GM12891 (cell line): ENCODE measurements around the gene LRRC17.
"Not testable (repeated sequence)": the region's sequence is repeated elsewhere in the genome, so short reads cannot be mapped to it uniquely, and the experiment has no call there.

Source experiments
- DNase-seq: peaks from one replicate; pipeline ENCODE4 v3.0.0; 2011; ENCODE audit warnings: low spot score; ENCODE audit not compliant: insufficient read length
- FAIRE-seq: peaks from 2 replicates; lab custom pipeline; 2011; peaks lifted over from hg19 to GRCh38; lab: Jason Lieb, UNC
- PAX5 ChIP-seq: IDR thresholded peaks from 2 replicates; pipeline ENCODE4 v1.6.1; 2011; ENCODE audit warnings: low read length, moderate library complexity, mild to moderate bottlenecking; ENCODE audit not compliant: insufficient read depth, severe bottlenecking
- POLR2A ChIP-seq: IDR thresholded peaks from 2 replicates; pipeline ENCODE4 v1.6.1; 2011; ENCODE audit warnings: low read depth, low read length, control low read depth
- POLR2AphosphoS5 ChIP-seq: IDR thresholded peaks from 2 replicates; pipeline ENCODE4 v1.6.1; 2011; ENCODE audit warnings: low read depth, low read length, control low read depth
- POU2F2 ChIP-seq: IDR thresholded peaks from 2 replicates; pipeline ENCODE4 v1.6.1; 2011; ENCODE audit warnings: low read depth, mild to moderate bottlenecking, control low read depth, low read length, moderate library complexity
- SPI1 ChIP-seq: IDR thresholded peaks from 2 replicates; pipeline ENCODE4 v1.6.1; 2011; ENCODE audit warnings: low read depth, low read length, control low read depth
- TAF1 ChIP-seq: IDR thresholded peaks from 2 replicates; pipeline ENCODE4 v1.6.1; 2011; ENCODE audit warnings: low read depth, low read length, control low read depth

LRRC17 gene

DNA sequence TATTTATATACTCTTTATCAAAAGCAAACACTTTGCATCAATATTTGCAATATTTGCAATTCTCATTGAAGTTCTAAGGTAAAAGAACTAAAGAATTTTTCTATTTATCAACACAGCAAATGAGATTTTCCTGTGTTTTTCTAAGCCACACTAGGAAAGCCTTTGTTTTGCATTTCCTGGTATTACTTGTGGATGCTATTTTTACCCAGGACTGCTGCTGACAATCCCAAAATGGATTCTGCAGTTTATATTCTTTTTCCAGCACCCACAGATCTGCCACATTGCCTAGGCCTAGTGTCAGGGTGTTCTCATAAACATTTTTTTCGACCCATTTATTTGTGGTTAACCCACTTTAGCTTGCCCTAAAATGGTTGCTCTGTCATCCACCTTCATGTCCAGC is 25.9 kb downstream of the LRRC17 start:
- no peak for TF ChIP-seq TAF1
- no peak for TF ChIP-seq POU2F2
- TF ChIP-seq PAX5 = no peak
- TF ChIP-seq SPI1 = no peak
- TF ChIP-seq POLR2A = no peak
- TF ChIP-seq POLR2AphosphoS5 = no peak
- FAIRE-seq (no peak), DNase-seq (no peak)

- no peak for TF ChIP-seq POLR2AphosphoS5
- no peak for TF ChIP-seq POLR2A
- TF ChIP-seq SPI1 = no peak
- no peak for TF ChIP-seq POU2F2
- TF ChIP-seq TAF1 = no peak
- no peak for TF ChIP-seq PAX5
- no peak for FAIRE-seq
- no peak for DNase-seq
Observed at GRCh38 chr7:102942181-102942866, 29.5 kb downstream of the LRRC17 start.

DNA sequence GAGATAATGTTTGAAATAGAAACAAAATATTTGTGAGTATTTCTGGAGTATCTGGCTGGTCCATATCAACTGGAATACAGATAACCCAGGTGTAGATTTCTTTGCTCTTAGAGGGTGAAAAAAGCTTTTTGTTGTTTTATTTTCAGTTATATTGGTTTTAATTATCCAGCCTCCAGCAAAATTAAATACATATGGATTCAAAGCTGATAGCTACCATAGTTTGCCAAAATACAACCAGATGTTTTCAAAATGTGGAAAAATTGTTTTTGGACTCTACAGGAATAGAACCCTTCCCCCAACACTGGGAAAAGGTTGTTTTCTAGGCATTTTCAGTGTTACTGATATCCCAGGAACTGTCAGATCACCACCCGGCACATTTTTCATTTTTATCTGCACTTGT is 30.1 kb downstream of the LRRC17 start:
- FAIRE-seq = no peak

DNA sequence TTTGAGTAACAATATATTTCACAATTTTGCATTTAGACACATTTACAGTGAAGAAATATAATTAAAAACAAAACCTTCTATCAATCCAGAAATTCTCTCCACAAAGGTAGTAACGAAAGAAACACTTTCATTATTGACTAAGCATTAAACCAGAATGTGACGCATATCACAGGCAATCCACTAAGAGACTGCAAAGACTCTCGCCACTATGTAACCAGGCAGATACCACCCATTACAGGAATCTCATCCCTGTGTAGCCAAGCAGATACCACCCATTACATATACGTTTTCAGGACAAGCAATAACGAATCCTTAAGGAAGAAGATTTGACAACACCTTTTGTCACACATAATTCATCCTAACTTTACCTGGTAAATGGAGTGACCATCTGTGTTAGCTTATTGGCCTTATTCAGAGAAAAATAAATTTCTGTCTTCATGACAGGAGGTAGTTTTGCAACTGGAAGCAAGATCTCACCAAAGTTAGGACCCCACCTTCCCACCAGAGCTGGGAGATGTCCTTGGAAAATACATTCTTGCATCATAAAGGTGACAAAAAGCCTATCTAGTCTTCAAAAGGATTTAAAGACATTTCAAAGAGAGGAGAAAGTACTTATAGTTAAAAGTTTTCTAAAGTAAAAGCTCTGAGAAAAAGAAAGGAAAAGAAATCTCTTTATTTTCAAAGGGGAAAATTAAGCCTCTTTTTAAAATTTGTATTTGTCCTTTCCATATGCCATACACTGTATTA is 30.8 kb downstream of the LRRC17 start:
- no peak for DNase-seq
- no peak for TF ChIP-seq SPI1
- TF ChIP-seq POLR2AphosphoS5 = no peak
- FAIRE-seq = no peak

More for the DNA sequence above, 30.1 kb downstream of the LRRC17 start:
- TF ChIP-seq TAF1 (no peak), POLR2A (no peak), POLR2AphosphoS5 (no peak), POU2F2 (no peak), SPI1 (no peak), PAX5 (no peak)
- no peak for DNase-seq

DNA sequence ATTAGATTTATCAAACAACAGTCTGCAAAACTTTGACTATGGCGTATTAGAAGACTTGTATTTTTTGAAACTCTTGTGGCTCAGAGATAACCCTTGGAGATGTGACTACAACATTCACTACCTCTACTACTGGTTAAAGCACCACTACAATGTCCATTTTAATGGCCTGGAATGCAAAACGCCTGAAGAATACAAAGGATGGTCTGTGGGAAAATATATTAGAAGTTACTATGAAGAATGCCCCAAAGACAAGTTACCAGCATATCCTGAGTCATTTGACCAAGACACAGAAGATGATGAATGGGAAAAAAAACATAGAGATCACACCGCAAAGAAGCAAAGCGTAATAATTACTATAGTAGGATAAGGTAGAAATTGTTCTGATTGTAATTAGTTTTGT is 31.4 kb downstream of the LRRC17 start:
- DNase-seq (no peak), FAIRE-seq (no peak)
- TF ChIP-seq POLR2AphosphoS5 (no peak), PAX5 (no peak), POU2F2 (no peak), POLR2A (no peak), SPI1 (no peak), TAF1 (no peak)

GRCh38 chr7:102951839-102952238 is 39.0 kb downstream of the LRRC17 start:
- TF ChIP-seq POU2F2 (no peak), SPI1 (no peak), PAX5 (no peak), TAF1 (no peak), POLR2A (no peak), POLR2AphosphoS5 (no peak)
- no peak for FAIRE-seq
- no peak for DNase-seq

- no peak for DNase-seq
- TF ChIP-seq POU2F2 (no peak), POLR2AphosphoS5 (no peak), POLR2A (no peak), TAF1 (no peak), PAX5 (no peak), SPI1 (no peak)
- FAIRE-seq = no peak
Observed at GRCh38 chr7:102953406-102953805, 40.6 kb downstream of the LRRC17 start.

- DNase-seq, FAIRE-seq: not testable (repeated sequence)
Observed at GRCh38 chr7:102954359-102954758, 41.6 kb downstream of the LRRC17 start.

- not testable (repeated sequence) for DNase-seq, FAIRE-seq
Observed at GRCh38 chr7:102958004-102958403, 45.2 kb downstream of the LRRC17 start.

- FAIRE-seq = not testable (repeated sequence)
Observed at GRCh38 chr7:102961993-102962392, 49.2 kb downstream of the LRRC17 start.

More at GRCh38 chr7:102961993-102962392, 49.2 kb downstream of the LRRC17 start:
- not testable (repeated sequence) for DNase-seq
